NK-92 (cell line): ENCODE measurements around the gene UGT1A5.

Experiments used
- DNase-seq: peaks from one replicate; lab custom pipeline; 2025; ENCODE audit not compliant: unreplicated experiment; lab: John Stamatoyannopoulos, UW

UGT1A5 gene

GRCh38 chr2:233803994-233804393, 91.3 kb downstream of the UGT1A5 start:
- DNase-seq: no peak

- no peak for DNase-seq
These were observed 94.6 kb downstream of the UGT1A5 start for GRCh38 chr2:233807215-233807865.

GRCh38 chr2:233807966-233808935, 95.5 kb downstream of the UGT1A5 start:
- DNase-seq: no peak

GRCh38 chr2:233810385-233810784, 97.7 kb downstream of the UGT1A5 start:
- DNase-seq: no peak

GRCh38 chr2:233811087-233811486, 98.4 kb downstream of the UGT1A5 start:
- DNase-seq: no peak

- no peak for DNase-seq
These were observed 99.0 kb downstream of the UGT1A5 start for GRCh38 chr2:233811732-233812131.

- no peak for DNase-seq
These were observed 100.7 kb downstream of the UGT1A5 start for GRCh38 chr2:233813236-233814055.

- DNase-seq: no peak
These were observed 101.5 kb downstream of the UGT1A5 start for GRCh38 chr2:233814056-233814835.

- no peak for DNase-seq
These were observed 103.2 kb downstream of the UGT1A5 start for GRCh38 chr2:233815861-233816260.

- no peak for DNase-seq
These were observed 103.6 kb downstream of the UGT1A5 start for GRCh38 chr2:233816334-233816733.

- DNase-seq: no peak
These were observed 104.1 kb downstream of the UGT1A5 start for GRCh38 chr2:233816771-233817170.

GRCh38 chr2:233817361-233817911, 104.7 kb downstream of the UGT1A5 start:
- no peak for DNase-seq

GRCh38 chr2:233817995-233818638, 105.4 kb downstream of the UGT1A5 start:
- no peak for DNase-seq

- DNase-seq: no peak
These were observed 106.2 kb downstream of the UGT1A5 start for GRCh38 chr2:233818639-233819621.

GRCh38 chr2:233819884-233820773, 107.4 kb downstream of the UGT1A5 start:
- no peak for DNase-seq

GRCh38 chr2:233820774-233821105, 108.0 kb downstream of the UGT1A5 start:
- DNase-seq: no peak

- no peak for DNase-seq
These were observed 108.5 kb downstream of the UGT1A5 start for GRCh38 chr2:233821196-233821595.

GRCh38 chr2:233821709-233822100, 109.0 kb downstream of the UGT1A5 start:
- DNase-seq: no peak
